Measurements from ENCODE around the gene ZBTB20. TPM values are rescaled to one million over a fixed set of nuclear protein-coding genes. Genes with fewer than 3 reads are reported as not detected.

ZBTB20 gene
- total RNA-seq, 1 donor from 2014 or later, result 91.2 TPM

DNA sequence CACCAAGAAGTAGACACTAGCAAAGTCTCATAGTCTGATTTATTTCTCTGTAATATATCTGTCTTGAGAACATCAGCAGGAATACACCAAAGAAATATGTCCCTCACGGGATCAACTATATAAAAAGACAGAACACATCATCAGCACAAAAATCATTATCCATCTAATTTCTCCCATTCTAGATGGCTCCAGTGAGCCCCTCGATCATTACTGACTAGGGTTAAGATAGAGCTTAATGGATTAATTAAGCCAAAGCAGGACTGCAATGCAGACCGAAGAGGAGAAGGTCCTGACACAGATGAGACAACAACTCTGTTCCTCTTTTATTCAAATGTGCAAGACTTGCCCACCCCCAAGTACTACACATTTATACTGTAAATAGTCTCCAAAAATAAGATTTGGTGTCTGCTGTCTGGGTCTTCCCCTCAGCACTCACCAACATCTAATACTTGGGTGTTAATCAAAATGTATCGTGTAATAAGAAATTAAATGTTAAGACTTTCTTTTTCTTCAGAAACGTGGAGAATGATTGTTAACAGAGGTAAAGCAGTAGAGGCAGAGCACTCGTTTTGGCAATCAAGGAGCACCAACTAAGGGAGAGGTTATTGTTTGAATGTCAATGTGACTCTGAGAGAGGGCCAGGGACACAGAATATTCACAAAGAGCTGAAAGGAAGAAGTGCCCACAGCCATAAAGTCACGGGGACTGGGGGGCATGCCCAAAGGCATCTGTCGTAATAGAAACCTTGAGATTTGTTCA lies 719.6 kb downstream of the ZBTB20 start:
- H3K36me3 Mint-ChIP-seq (ENCODE audit: low read depth), result peaks cover 4% of the 10 kb centered on the region
- ATAC-seq (ENCODE audit: low read depth), result peak; percentile 55
- H3K4me3 Mint-ChIP-seq, result peak overlapping the region; percentile 55
- H3K27ac Mint-ChIP-seq, result peak overlapping the region; percentile 90
- CTCF ChIA-PET, result interaction anchor here (1.0 to 1.3 kb wide), 4 partner anchors 9 to 47 kb away, joined by 3 to 7 read pairs (median 3); no protein-coding TSS in a partner anchor
- no peaks in the 10 kb centered on the region for H3K9me3 Mint-ChIP-seq
- no peak for DNase-seq
- H3K4me1 Mint-ChIP-seq, result peaks cover 52% of the 10 kb centered on the region
- POLR2A ChIA-PET, result interaction anchor here (0.8 to 1.9 kb wide), 10 partner anchors 9 to 37 kb away, joined by 3 to 23 read pairs (median 5); no protein-coding TSS in a partner anchor
- intact Hi-C loops (cut with micrococcal nuclease), result loop anchor here (1.0 to 2.0 kb wide), 5 partner anchors 9 to 371 kb away; partner anchors contain the start of genes CCDC191 and QTRT2
- TF ChIP-seq, protein P1, sequence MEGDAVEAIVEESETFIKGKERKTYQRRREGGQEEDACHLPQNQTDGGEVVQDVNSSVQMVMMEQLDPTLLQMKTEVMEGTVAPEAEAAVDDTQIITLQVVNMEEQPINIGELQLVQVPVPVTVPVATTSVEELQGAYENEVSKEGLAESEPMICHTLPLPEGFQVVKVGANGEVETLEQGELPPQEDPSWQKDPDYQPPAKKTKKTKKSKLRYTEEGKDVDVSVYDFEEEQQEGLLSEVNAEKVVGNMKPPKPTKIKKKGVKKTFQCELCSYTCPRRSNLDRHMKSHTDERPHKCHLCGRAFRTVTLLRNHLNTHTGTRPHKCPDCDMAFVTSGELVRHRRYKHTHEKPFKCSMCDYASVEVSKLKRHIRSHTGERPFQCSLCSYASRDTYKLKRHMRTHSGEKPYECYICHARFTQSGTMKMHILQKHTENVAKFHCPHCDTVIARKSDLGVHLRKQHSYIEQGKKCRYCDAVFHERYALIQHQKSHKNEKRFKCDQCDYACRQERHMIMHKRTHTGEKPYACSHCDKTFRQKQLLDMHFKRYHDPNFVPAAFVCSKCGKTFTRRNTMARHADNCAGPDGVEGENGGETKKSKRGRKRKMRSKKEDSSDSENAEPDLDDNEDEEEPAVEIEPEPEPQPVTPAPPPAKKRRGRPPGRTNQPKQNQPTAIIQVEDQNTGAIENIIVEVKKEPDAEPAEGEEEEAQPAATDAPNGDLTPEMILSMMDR (IDR thresholded peaks at IDR 0.05), result no peak
- no peaks in the 10 kb centered on the region for H3K27me3 Mint-ChIP-seq

DNA sequence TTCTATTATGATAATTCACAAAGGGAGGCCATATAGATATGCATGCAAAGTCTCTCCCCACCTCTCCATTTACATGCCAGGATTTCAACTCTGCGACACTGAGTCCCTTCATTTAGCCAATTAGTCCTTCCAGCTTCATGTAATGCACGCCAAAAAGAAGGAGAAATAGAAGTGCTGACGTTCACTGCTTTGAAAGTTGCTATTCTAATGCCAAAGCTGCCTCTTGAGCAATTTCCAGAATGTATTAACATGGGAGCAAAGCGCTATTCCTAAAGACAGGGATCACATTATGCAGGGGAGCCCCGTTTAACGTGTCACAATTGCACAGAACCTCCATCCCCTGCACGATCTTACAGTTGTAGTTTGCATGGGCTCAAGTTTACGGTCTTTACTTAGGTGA lies 722.8 kb downstream of the ZBTB20 start:
- intact Hi-C loops (cut with micrococcal nuclease), result no loop called here
- Mint-ChIP-seq H3K4me3 (no peak overlapping the region), H3K27me3 (no peaks in the 10 kb centered on the region), H3K4me1 (peaks cover 50% of the 10 kb centered on the region), H3K9me3 (no peaks in the 10 kb centered on the region), H3K27ac (no peak overlapping the region), H3K36me3 (ENCODE audit: low read depth) (peaks cover 4% of the 10 kb centered on the region)
- POLR2A ChIA-PET, result no interaction called here
- TF ChIP-seq, protein P1 (IDR thresholded peaks at IDR 0.05), result no peak
- CTCF ChIA-PET, result interaction anchor here (4.5 to 7.1 kb wide), 2 partner anchors 40 to 272 kb away, joined by 22 to 76 read pairs; no protein-coding TSS in a partner anchor
- ATAC-seq (ENCODE audit: low read depth) (no peak), DNase-seq (no peak)

DNA sequence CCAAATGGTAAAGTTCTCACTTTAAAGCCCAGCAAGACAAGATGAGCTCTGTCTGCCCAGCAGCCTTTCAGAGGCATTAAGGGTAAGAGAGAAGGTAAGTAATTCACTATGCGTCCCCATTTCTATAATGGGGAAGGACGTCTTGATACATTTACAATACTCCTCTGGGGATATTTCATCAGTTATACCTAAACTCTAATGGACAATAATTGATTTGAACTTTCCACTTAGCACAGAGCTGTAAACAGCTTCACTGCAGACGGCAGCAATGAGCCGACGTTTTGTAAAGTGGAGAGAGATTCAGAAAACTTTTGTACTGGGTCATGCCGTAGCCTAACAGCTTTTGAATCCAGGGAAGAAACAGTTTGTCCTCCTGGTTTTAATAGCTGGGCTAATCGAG lies 725.9 kb downstream of the ZBTB20 start:
- Mint-ChIP-seq H3K27me3 (no peaks in the 10 kb centered on the region), H3K36me3 (ENCODE audit: low read depth) (peaks cover 7% of the 10 kb centered on the region), H3K9me3 (no peaks in the 10 kb centered on the region), H3K4me3 (no peak overlapping the region), H3K4me1 (peaks cover 48% of the 10 kb centered on the region), H3K27ac (no peak overlapping the region)
- intact Hi-C loops (cut with micrococcal nuclease), result no loop called here
- DNase-seq (no peak), ATAC-seq (ENCODE audit: low read depth) (no peak)
- POLR2A ChIA-PET, result interaction anchor here (1.0 kb wide), 1 partner anchor 33 kb away, joined by 3 read pairs; no protein-coding TSS in a partner anchor
- CTCF ChIA-PET, result interaction anchor here (0.7 to 7.1 kb wide), 8 partner anchors 15 to 268 kb away, joined by 3 to 76 read pairs (median 8); no protein-coding TSS in a partner anchor
- TF ChIP-seq, protein P1 (IDR thresholded peaks at IDR 0.05), result no peak

DNA sequence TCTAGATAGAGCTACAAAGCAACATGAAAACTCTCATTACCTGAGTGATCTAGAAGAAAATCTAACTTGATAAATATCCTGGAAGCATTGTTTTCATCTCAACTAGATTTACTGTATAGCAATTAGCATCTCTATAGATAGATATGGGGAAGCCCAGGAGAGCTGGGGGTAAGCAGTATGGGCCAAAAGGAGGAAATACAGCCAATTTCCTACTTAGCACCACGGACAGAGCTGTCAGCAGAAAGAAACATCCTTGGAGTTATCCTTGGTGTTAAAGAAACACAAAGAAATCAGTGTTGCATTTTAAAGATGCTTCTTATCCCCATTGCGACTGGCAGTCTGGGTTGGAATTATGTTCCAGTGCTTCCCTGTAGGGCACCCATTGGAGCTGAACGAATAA lies 727.0 kb downstream of the ZBTB20 start:
- DNase-seq (no peak), ATAC-seq (ENCODE audit: low read depth) (no peak)
- no peaks in the 10 kb centered on the region for H3K27me3 Mint-ChIP-seq
- H3K27ac Mint-ChIP-seq, result peak overlapping the region; percentile 83
- H3K9me3 Mint-ChIP-seq, result no peaks in the 10 kb centered on the region
- CTCF ChIA-PET, result interaction anchor here (0.7 to 7.1 kb wide), 11 partner anchors 12 to 267 kb away, joined by 3 to 76 read pairs (median 7); no protein-coding TSS in a partner anchor
- TF ChIP-seq, protein P1 (IDR thresholded peaks at IDR 0.05), result no peak
- POLR2A ChIA-PET, result interaction anchor here (0.8 kb wide), 1 partner anchor 29 kb away, joined by 3 read pairs; no protein-coding TSS in a partner anchor
- H3K36me3 Mint-ChIP-seq (ENCODE audit: low read depth), result peaks cover 3% of the 10 kb centered on the region
- peaks cover 42% of the 10 kb centered on the region for H3K4me1 Mint-ChIP-seq
- intact Hi-C loops (cut with micrococcal nuclease), result no loop called here
- H3K4me3 Mint-ChIP-seq, result no peak overlapping the region
